Measurements from ENCODE around the gene PEAK3. TPM values are rescaled to one million over a fixed set of nuclear protein-coding genes. Genes with fewer than 3 reads are reported as not detected.

Gene PEAK3
- total RNA-seq, 1 donor from 2014 or later: not detected

DNA sequence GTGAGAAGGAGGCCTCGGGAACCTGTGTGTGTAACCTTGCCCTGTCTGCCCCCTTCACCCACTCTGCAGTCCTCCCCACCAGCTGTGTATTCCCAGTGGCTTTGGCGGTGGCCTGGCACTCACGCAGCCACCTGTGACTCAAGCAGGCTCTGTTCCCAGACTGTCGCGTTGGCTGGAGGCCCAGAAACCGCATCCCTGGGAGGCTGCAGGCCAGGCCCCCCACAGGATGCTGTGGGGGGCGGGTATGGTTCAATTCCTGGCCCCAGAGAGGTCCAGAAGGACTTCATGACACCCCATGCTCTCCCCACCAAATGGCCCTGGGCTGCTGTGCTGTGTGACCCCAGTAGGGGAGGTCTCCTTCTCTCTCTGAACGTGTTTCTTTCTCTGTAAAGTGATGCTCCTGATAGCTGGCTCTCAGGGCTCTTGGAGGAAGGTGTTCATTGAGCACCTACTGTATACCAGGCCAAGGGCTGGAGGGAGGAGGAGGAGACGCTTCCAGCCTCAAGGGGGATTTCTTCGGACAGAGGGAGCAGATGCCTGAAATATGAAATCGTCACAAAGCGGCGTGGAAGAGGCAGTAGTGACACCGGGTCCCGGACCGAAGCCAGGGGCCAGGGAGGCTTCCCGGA is 27.9 kb upstream of the PEAK3 start:
- no peak overlapping the region for H3K27ac Mint-ChIP-seq (ENCODE audit: unreplicated experiment)
- H3K4me3 Mint-ChIP-seq (ENCODE audit: unreplicated experiment): no peak overlapping the region
- TF ChIP-seq CTCF (IDR thresholded peaks at IDR 0.05; ENCODE audit: partially characterized antibody, unreplicated experiment): no peak

GRCh38 chr19:2308114-2308556 is 26.2 kb upstream of the PEAK3 start, which contains the start of gene LINGO3:
Gene LINGO3 (minus strand): TSS chr19:2308154. CDS start chr19:2291776, 16,378 bp downstream.
- H3K36me3 Mint-ChIP-seq (ENCODE audit: unreplicated experiment): no peaks in the 10 kb centered on the region
- DNase-seq: no peak
- H3K4me1 Mint-ChIP-seq (ENCODE audit: low read depth, unreplicated experiment): peaks cover 6% of the 10 kb centered on the region
- H3K27ac Mint-ChIP-seq (ENCODE audit: unreplicated experiment): no peak within 1 kb of the TSS
- peaks cover 2% of the 10 kb centered on the region for H3K27me3 Mint-ChIP-seq (ENCODE audit: unreplicated experiment)
- H3K4me3 Mint-ChIP-seq (ENCODE audit: unreplicated experiment): peak within 1 kb of the TSS; percentile 75
- no peak for TF ChIP-seq CTCF (IDR thresholded peaks at IDR 0.05; ENCODE audit: partially characterized antibody, unreplicated experiment)
- H3K9me3 Mint-ChIP-seq (ENCODE audit: unreplicated experiment): peaks cover 6% of the 10 kb centered on the region

More for the DNA sequence above, 27.9 kb upstream of the PEAK3 start:
- H3K36me3 Mint-ChIP-seq (ENCODE audit: unreplicated experiment): peaks cover under 1% of the 10 kb centered on the region
- H3K27me3 Mint-ChIP-seq (ENCODE audit: unreplicated experiment): peaks cover 2% of the 10 kb centered on the region
- H3K9me3 Mint-ChIP-seq (ENCODE audit: unreplicated experiment): peaks cover 6% of the 10 kb centered on the region
- peaks cover 6% of the 10 kb centered on the region for H3K4me1 Mint-ChIP-seq (ENCODE audit: low read depth, unreplicated experiment)
- DNase-seq: no peak

DNA sequence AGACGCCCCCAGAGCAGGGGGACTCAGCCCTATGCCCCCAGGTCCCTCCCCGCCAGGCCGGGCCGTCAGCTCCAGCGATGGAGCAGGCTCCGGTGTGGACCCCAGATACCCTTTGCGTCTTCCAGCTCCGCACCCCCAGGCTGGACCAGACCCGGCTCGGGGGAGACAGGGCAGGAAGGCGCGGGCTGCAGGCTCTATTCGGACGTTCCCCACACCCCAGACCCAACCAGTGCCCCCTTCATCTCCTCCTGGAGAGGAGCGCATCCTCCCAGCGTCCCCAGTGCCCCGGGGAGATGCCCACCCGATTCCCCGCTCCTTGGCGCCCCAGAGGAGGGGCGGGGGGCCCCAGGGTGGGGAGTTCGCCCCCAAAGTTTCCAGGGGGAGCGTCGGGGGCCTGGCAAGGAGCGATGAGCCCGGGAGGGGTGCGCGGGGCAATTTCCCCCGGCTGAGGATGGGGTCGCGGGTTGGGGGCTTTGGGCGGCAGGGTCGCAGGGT is 25.6 kb upstream of the PEAK3 start:
- Mint-ChIP-seq H3K4me1 (ENCODE audit: low read depth, unreplicated experiment) (peaks cover 8% of the 10 kb centered on the region), H3K27me3 (ENCODE audit: unreplicated experiment) (peaks cover 6% of the 10 kb centered on the region), H3K9me3 (ENCODE audit: unreplicated experiment) (peaks cover 8% of the 10 kb centered on the region), H3K36me3 (ENCODE audit: unreplicated experiment) (no peaks in the 10 kb centered on the region), H3K4me3 (ENCODE audit: unreplicated experiment) (no peak overlapping the region), H3K27ac (ENCODE audit: unreplicated experiment) (no peak overlapping the region)
- DNase-seq: no peak
- TF ChIP-seq CTCF (IDR thresholded peaks at IDR 0.05; ENCODE audit: partially characterized antibody, unreplicated experiment): no peak

DNA sequence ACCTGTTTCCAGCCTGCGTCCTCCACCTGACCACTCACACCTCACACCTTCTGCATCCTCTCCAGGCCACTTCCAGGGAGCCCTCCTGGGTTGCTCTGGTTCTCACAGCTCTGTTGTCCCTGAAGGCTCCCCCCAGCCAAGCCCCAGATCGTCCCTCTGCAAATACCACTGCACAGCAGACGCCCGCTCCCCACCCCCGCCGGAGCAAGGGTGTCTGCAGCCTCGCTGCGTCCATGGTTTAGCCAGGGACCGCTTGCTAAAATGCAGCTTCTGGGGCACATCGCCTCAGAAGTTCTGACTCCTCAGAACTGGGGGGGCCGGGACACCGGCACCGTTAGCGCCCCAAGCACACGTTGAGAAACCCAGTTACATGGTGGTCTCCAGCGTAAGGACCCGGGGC is 25.0 kb upstream of the PEAK3 start:
- Mint-ChIP-seq H3K4me3 (ENCODE audit: unreplicated experiment) (no peak overlapping the region), H3K27me3 (ENCODE audit: unreplicated experiment) (peaks cover 6% of the 10 kb centered on the region), H3K36me3 (ENCODE audit: unreplicated experiment) (no peaks in the 10 kb centered on the region)

More for the DNA sequence above, 25.0 kb upstream of the PEAK3 start:
- peak overlapping the region; percentile 46 for H3K27ac Mint-ChIP-seq (ENCODE audit: unreplicated experiment)
- no peak for TF ChIP-seq CTCF (IDR thresholded peaks at IDR 0.05; ENCODE audit: partially characterized antibody, unreplicated experiment)
- H3K9me3 Mint-ChIP-seq (ENCODE audit: unreplicated experiment): peaks cover 8% of the 10 kb centered on the region
- no peak for DNase-seq
- peaks cover 8% of the 10 kb centered on the region for H3K4me1 Mint-ChIP-seq (ENCODE audit: low read depth, unreplicated experiment)
